IMR-90 (cell line): ENCODE measurements around the gene ANP32A. TPM values are rescaled to one million over a fixed set of nuclear protein-coding genes. Genes with fewer than 3 reads are reported as not detected.

Experiments used
- ATAC-seq: fragments of 200-7000 bp; cut with Tn5 transposase; 2 replicates; pipeline ENCODE4 v1.9.1; 2020; ENCODE audit warnings: low read depth, mild to moderate bottlenecking, moderate library complexity
- BruUV-seq: library from RNA; stranded (reverse); fragments of 400-500 nt; replicated peaks from 2 replicates; lab custom pipeline; 2021; lab: Mats Ljungman, UMichigan
- CTCF ChIA-PET: fragments of 300-600 bp; formaldehyde crosslinking; extraction: SDS; loops from one replicate; lab custom pipeline; 2021; ENCODE audit warnings: antibody characterized with exemption; lab: Yijun Ruan, JAX
- POLR2A ChIA-PET: fragments of 300-600 bp; sonication (Branson Sonifier 250); formaldehyde crosslinking; loops from one replicate; lab custom pipeline; 2022; ENCODE audit warnings: antibody characterized with exemption; ENCODE audit not compliant: unreplicated experiment; lab: Charles Lee
- DNase-seq: peaks from one replicate; pipeline ENCODE4 v3.0.0; 2013
- H2AFZ ChIP-seq: replicated peaks from 2 replicates; pipeline ENCODE3; 2013; ENCODE audit warnings: low read length, mild to moderate bottlenecking; ENCODE audit not compliant: poor library complexity
- H2AK5ac ChIP-seq: 2 replicates; pipeline ENCODE4 v1.6.1; 2013; ENCODE audit warnings: low read depth, low read length, inconsistent platforms
- H2AK9ac ChIP-seq: replicated peaks from 2 replicates; pipeline ENCODE3; 2013; ENCODE audit warnings: mild to moderate bottlenecking, low read depth, low read length, moderate library complexity; ENCODE audit not compliant: poor library complexity
- H2BK120ac ChIP-seq: 2 replicates; pipeline ENCODE4 v1.6.1; 2013; ENCODE audit warnings: low read depth, low read length, inconsistent platforms
- H2BK15ac ChIP-seq: 3 replicates; pipeline ENCODE4 v1.6.1; 2013; ENCODE audit warnings: low read depth, low read length, inconsistent platforms
- H2BK20ac ChIP-seq: 2 replicates; pipeline ENCODE4 v1.6.1; 2013; ENCODE audit warnings: low read depth, mild to moderate bottlenecking, inconsistent platforms, low read length, moderate library complexity
- H2BK5ac ChIP-seq: 2 replicates; pipeline ENCODE4 v1.6.1; 2013; ENCODE audit warnings: mild to moderate bottlenecking, low read depth, low read length, inconsistent platforms; ENCODE audit not compliant: poor library complexity, severe bottlenecking
- H3K14ac ChIP-seq: replicated peaks from 2 replicates; pipeline ENCODE4 v1.6.1; 2013; ENCODE audit warnings: low read depth, low read length, inconsistent platforms
- H3K18ac ChIP-seq: 2 replicates; pipeline ENCODE4 v1.6.1; 2013; ENCODE audit warnings: low read depth, low read length, control low read depth
- H3K23ac ChIP-seq: 2 replicates; pipeline ENCODE4 v1.6.1; 2013; ENCODE audit warnings: low read depth, low read length, inconsistent platforms
- H3K27ac ChIP-seq: 2 replicates; pipeline ENCODE4 v1.5.1; 2013; ENCODE audit warnings: mild to moderate bottlenecking, control low read depth, low read length; ENCODE audit not compliant: insufficient read depth
- H3K27me3 ChIP-seq: 2 replicates; pipeline ENCODE4 v1.6.1; 2013; ENCODE audit warnings: low read length; ENCODE audit not compliant: control insufficient read depth, insufficient read depth
- H3K36me3 ChIP-seq: 2 replicates; pipeline ENCODE4 v1.6.1; 2013; ENCODE audit warnings: low read length, mixed read lengths; ENCODE audit not compliant: control insufficient read depth, insufficient read depth
- H3K4ac ChIP-seq: 2 replicates; pipeline ENCODE4 v1.6.1; 2013; ENCODE audit warnings: low read depth, low read length, inconsistent platforms
- H3K4me1 ChIP-seq: 2 replicates; pipeline ENCODE4 v1.6.1; 2013; ENCODE audit warnings: low read length, mixed read lengths; ENCODE audit not compliant: control insufficient read depth, insufficient read depth
- H3K4me2 ChIP-seq: 2 replicates; pipeline ENCODE4 v1.6.1; 2013; ENCODE audit warnings: low read depth, mild to moderate bottlenecking, control low read depth, low read length, moderate library complexity
- H3K4me3 ChIP-seq: 2 replicates; pipeline ENCODE4 v1.5.1; 2013; ENCODE audit warnings: low read depth, mild to moderate bottlenecking, control low read depth, low read length, moderate library complexity; ENCODE audit not compliant: insufficient read depth
- H3K56ac ChIP-seq: 2 replicates; pipeline ENCODE4 v1.6.1; 2013; ENCODE audit warnings: low read length, inconsistent platforms; ENCODE audit not compliant: insufficient read depth; ENCODE audit errors: extremely low read depth
- H3K79me1 ChIP-seq, 2 experiments: 2 replicates each; pipeline ENCODE4 v1.6.1; 2013; ENCODE audit warnings: low read length in 2 of 2, inconsistent platforms in 1 of 2, low read depth in 1 of 2
- H3K9ac ChIP-seq: 2 replicates; pipeline ENCODE4 v1.6.1; 2013; ENCODE audit warnings: low read depth, low read length, control low read depth
- H3K9me1 ChIP-seq: 2 replicates; pipeline ENCODE4 v1.6.1; 2013; ENCODE audit warnings: low read length, inconsistent platforms; ENCODE audit not compliant: insufficient read depth
- H3K9me3 ChIP-seq: 2 replicates; pipeline ENCODE4 v1.6.1; 2013; ENCODE audit warnings: low read length; ENCODE audit not compliant: control insufficient read depth, insufficient read depth
- H4K20me1 ChIP-seq: 2 replicates; pipeline ENCODE4 v1.6.1; 2013; ENCODE audit warnings: low read length, inconsistent platforms; ENCODE audit not compliant: insufficient read depth
- H4K5ac ChIP-seq: 2 replicates; pipeline ENCODE4 v1.6.1; 2013; ENCODE audit warnings: mild to moderate bottlenecking, low read depth, low read length, control low read depth
- H4K8ac ChIP-seq, 2 experiments: 2 replicates each; pipeline ENCODE4 v1.6.1; 2013; ENCODE audit warnings: low read depth in 2 of 2, low read length in 2 of 2, control low read depth in 1 of 2, inconsistent platforms in 1 of 2
- H4K91ac ChIP-seq: 2 replicates; pipeline ENCODE4 v1.6.1; 2013; ENCODE audit warnings: low read depth, low read length, inconsistent platforms; ENCODE audit not compliant: insufficient read depth
- BHLHE40 ChIP-seq: fragments of 150-350 bp; IDR thresholded peaks from 2 replicates; pipeline ENCODE4 v1.6.1; 2016; ENCODE audit warnings: mild to moderate bottlenecking, low read depth, low read length
- CEBPB ChIP-seq: IDR thresholded peaks from 2 replicates; pipeline ENCODE4 v1.6.1; 2012; ENCODE audit warnings: low read depth, low read length, improper control_type of control experiment
- CHD1 ChIP-seq: IDR thresholded peaks from 2 replicates; pipeline ENCODE4 v1.6.1; 2012; ENCODE audit warnings: low read depth, low read length, improper control_type of control experiment
- FOS ChIP-seq: fragments of 150-350 bp; IDR thresholded peaks from 2 replicates; pipeline ENCODE4 v1.6.1; 2016; ENCODE audit warnings: low read depth, low read length
- MAZ ChIP-seq: IDR thresholded peaks from 2 replicates; pipeline ENCODE4 v1.6.1; 2012; ENCODE audit warnings: low read depth, mild to moderate bottlenecking, low read length, improper control_type of control experiment, moderate library complexity, borderline replicate concordance
- MXI1 ChIP-seq: IDR thresholded peaks from 2 replicates; pipeline ENCODE4 v1.6.1; 2012; ENCODE audit warnings: low read depth, mild to moderate bottlenecking, low read length, moderate library complexity, borderline replicate concordance
- NFE2L2 ChIP-seq: fragments of 150-350 bp; IDR thresholded peaks from 2 replicates; pipeline ENCODE4 v1.6.1; 2016; ENCODE audit warnings: low read depth, mild to moderate bottlenecking, low read length
- RAD21 ChIP-seq: IDR thresholded peaks from 2 replicates; pipeline ENCODE4 v1.6.1; 2012; ENCODE audit warnings: low read length, improper control_type of control experiment
- RCOR1 ChIP-seq: IDR thresholded peaks from 2 replicates; pipeline ENCODE4 v1.6.1; 2012; ENCODE audit warnings: mild to moderate bottlenecking, low read length, improper control_type of control experiment; ENCODE audit not compliant: insufficient replicate concordance
- RFX5 ChIP-seq: IDR thresholded peaks from 2 replicates; pipeline ENCODE4 v1.8.0; 2012; ENCODE audit warnings: low read depth, mild to moderate bottlenecking, low read length, moderate library complexity
- SMC3 ChIP-seq: fragments of 150-350 bp; IDR thresholded peaks from 2 replicates; pipeline ENCODE4 v1.6.1; 2016; ENCODE audit warnings: low read depth, mild to moderate bottlenecking, antibody characterized with exemption, low read length, moderate library complexity
- WGBS, 2 experiments: methylation state at CpG; one replicate each; pipeline versions ENCODE4 v1.1.5 to v1.1.7; 2013; ENCODE audit warnings: missing lambda C conversion rate in 2 of 2; ENCODE audit not compliant: insufficient read length in 1 of 2; ENCODE audit errors: extremely low coverage in 2 of 2; 5-methylcytosine and 5-hydroxymethylcytosine counted together
- dilution Hi-C: fragments of 300-500 bp; cut with HindIII; formaldehyde crosslinking; loops from one replicate; pipeline ENCODE4 v1.14.3; 2018; ENCODE audit warnings: low sequenced_read_pairs; ENCODE audit not compliant: unreplicated experiment
- in situ Hi-C: fragments of 300-500 bp; cut with MboI; formaldehyde crosslinking; loops from 3 replicates; pipeline ENCODE4 v1.14.3; 2019; ENCODE audit warnings: low sequenced_read_pairs, inconsistent platforms, mixed read lengths
- intact Hi-C: fragments of 100-400 bp; cut with micrococcal nuclease; formaldehyde crosslinking; loops from 2 replicates; pipeline ENCODE4 v1.10.0; 2022
- polyA plus RNA-seq, 3 experiments: library from polyadenylated mRNA; depleted of rRNA; stranded (reverse); fragments of >200 nt; gene quantifications; 2 replicates each; pipeline ENCODE4 v1.2.3, GENCODE V29; 2012; ENCODE audit warnings: low replicate concordance in 1 of 3
- total RNA-seq: library from RNA; depleted of rRNA; stranded (reverse); fragments of >200 nt; gene quantifications from 2 replicates; pipeline ENCODE4 v1.2.3, GENCODE V29; 2012
- TF ChIP-seq, protein P1 (sequence below): fragments of 150-350 bp; IDR thresholded peaks from 2 replicates; pipeline ENCODE4 v1.6.1; 2016; ENCODE audit warnings: low read depth, mild to moderate bottlenecking, low read length, moderate library complexity, borderline replicate concordance
- TF ChIP-seq, protein P2 (sequence below): conservative IDR thresholded peaks from 2 replicates; pipeline ENCODE4 v1.5.1; 2012; ENCODE audit warnings: mild to moderate bottlenecking, low read depth, low read length, improper control_type of control experiment
- TF ChIP-seq, protein P3 (sequence below): fragments of 150-350 bp; IDR thresholded peaks from 2 replicates; pipeline ENCODE4 v1.6.1; 2017; ENCODE audit warnings: mild to moderate bottlenecking, antibody characterized with exemption, low read length, low read depth

The ANP32A gene
- total and polyA plus RNA-seq, 2 of the 4 experiments (the other 2 are of a cell fraction) = 62.4 to 72.8 TPM

DNA sequence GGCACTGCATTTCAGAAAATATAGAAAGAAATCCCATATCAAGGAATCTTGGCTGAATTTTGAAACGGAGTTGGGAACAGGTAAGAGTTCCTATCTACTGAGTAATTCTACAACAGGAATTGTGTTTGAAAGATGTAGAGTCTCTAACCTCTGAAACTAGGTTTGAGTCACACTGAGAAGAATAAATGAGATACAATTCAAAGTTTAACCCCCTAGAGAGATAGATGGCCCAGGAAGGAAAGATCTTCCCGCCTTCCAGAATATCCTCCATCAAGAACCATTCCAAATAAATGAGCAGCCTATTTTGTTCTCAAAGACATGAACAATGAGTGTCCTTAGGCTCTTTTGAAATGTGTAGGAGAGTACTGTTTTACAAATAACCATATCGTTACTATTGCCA lies 2.9 kb upstream of the ANP32A start:
- no TSS peak for BruUV-seq
- Histone ChIP-seq H3K27ac (no peak overlapping the region), H3K14ac (no peak overlapping the region), H3K9ac (no peak overlapping the region), H3K23ac (no peak overlapping the region), H3K4ac (no peak overlapping the region), H3K9me3 (no peaks in the 10 kb centered on the region), H4K8ac (no peak overlapping the region), H3K56ac (no peak overlapping the region), H2BK5ac (no peak overlapping the region), H3K4me1 (peaks cover 3% of the 10 kb centered on the region; the same call in 1 of the 2 replicates), H2AFZ (no peak overlapping the region), H4K5ac (no peak overlapping the region), H2AK9ac (no peak overlapping the region), H3K36me3 (no peaks in the 10 kb centered on the region), H4K91ac (no peak overlapping the region), H4K20me1 (no peaks in the 10 kb centered on the region), H3K79me1 (peaks cover 7 to 16% of the 10 kb centered on the region in 2 experiments; a peak in 2 of 4 replicates), H2BK20ac (no peak overlapping the region), H3K18ac (no peak overlapping the region), H3K4me3 (no peak overlapping the region), H3K4me2 (no peak overlapping the region), H3K27me3 (peaks cover 5% of the 10 kb centered on the region), H2AK5ac (no peak overlapping the region), H3K9me1 (no peaks in the 10 kb centered on the region), H2BK120ac (no peak overlapping the region), H2BK15ac (no peak overlapping the region)
- in situ Hi-C loops (no loop called here), intact Hi-C loops (loop anchor here (5.0 kb wide), 1 partner anchor 91 kb away; no protein-coding TSS in a partner anchor), dilution Hi-C loops (no loop called here)
- ChIA-PET POLR2A (no interaction called here), CTCF (no interaction called here)
- ATAC-seq (no peak), DNase-seq (no peak)
- WGBS, 2 experiments = no CpG with 5 or more reads among the region's 3 CpGs
- TF ChIP-seq, protein P1, sequence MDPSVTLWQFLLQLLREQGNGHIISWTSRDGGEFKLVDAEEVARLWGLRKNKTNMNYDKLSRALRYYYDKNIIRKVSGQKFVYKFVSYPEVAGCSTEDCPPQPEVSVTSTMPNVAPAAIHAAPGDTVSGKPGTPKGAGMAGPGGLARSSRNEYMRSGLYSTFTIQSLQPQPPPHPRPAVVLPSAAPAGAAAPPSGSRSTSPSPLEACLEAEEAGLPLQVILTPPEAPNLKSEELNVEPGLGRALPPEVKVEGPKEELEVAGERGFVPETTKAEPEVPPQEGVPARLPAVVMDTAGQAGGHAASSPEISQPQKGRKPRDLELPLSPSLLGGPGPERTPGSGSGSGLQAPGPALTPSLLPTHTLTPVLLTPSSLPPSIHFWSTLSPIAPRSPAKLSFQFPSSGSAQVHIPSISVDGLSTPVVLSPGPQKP = no peak
- no peak for TF ChIP-seq RAD21
- TF ChIP-seq SMC3 = no peak
- TF ChIP-seq MAZ = no peak
- no peak for TF ChIP-seq NFE2L2
- TF ChIP-seq FOS = no peak
- no peak for TF ChIP-seq RFX5
- TF ChIP-seq CEBPB = no peak
- TF ChIP-seq MXI1 = no peak
- TF ChIP-seq BHLHE40 = no peak
- TF ChIP-seq, protein P2, sequence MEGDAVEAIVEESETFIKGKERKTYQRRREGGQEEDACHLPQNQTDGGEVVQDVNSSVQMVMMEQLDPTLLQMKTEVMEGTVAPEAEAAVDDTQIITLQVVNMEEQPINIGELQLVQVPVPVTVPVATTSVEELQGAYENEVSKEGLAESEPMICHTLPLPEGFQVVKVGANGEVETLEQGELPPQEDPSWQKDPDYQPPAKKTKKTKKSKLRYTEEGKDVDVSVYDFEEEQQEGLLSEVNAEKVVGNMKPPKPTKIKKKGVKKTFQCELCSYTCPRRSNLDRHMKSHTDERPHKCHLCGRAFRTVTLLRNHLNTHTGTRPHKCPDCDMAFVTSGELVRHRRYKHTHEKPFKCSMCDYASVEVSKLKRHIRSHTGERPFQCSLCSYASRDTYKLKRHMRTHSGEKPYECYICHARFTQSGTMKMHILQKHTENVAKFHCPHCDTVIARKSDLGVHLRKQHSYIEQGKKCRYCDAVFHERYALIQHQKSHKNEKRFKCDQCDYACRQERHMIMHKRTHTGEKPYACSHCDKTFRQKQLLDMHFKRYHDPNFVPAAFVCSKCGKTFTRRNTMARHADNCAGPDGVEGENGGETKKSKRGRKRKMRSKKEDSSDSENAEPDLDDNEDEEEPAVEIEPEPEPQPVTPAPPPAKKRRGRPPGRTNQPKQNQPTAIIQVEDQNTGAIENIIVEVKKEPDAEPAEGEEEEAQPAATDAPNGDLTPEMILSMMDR = no peak
- TF ChIP-seq CHD1 = no peak
- TF ChIP-seq, protein P3, sequence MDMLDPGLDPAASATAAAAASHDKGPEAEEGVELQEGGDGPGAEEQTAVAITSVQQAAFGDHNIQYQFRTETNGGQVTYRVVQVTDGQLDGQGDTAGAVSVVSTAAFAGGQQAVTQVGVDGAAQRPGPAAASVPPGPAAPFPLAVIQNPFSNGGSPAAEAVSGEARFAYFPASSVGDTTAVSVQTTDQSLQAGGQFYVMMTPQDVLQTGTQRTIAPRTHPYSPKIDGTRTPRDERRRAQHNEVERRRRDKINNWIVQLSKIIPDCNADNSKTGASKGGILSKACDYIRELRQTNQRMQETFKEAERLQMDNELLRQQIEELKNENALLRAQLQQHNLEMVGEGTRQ = no peak
- TF ChIP-seq RCOR1 = no peak
